Body of pancreas (tissue), 4 donors: Measurements from ENCODE around the gene LRAT. TPM values are rescaled to one million over a fixed set of nuclear protein-coding genes. Genes with fewer than 3 reads are reported as not detected.

Source experiments
- ATAC-seq: fragments of 150-250 bp; one replicate; pipeline ENCODE4 v1.9.1; 2016
- DNase-seq, 4 donors: peaks; one replicate each; pipeline ENCODE4 v3.0.0-alpha.2; 2019
- H3K27ac ChIP-seq, 4 donors: fragments of 200-600 bp; sonication (generic); 1 replicate in 3 of 4; 2 replicates in 1 of 4; pipeline versions ENCODE4 v1.5.1 to v1.6.1; 2016 to 2019; ENCODE audit warnings: mild to moderate bottlenecking in 1 of 4, mixed read lengths in 1 of 4, moderate library complexity in 1 of 4
- H3K27me3 ChIP-seq, 2 donors: fragments of 200-600 bp; sonication (generic); one replicate each; pipeline ENCODE4 v1.6.0; 2016; ENCODE audit warnings: mild to moderate bottlenecking in 1 of 2
- H3K36me3 ChIP-seq, 2 donors: fragments of 200-600 bp; sonication (generic); replicated peaks in 1 of 2; 2 replicates each; pipeline ENCODE4 v1.5.1; 2016; ENCODE audit warnings: low read depth in 2 of 2; ENCODE audit not compliant: insufficient read depth in 1 of 2
- H3K4me1 ChIP-seq: fragments of 200-600 bp; sonication (generic); one replicate; pipeline ENCODE4 v1.6.0; 2016
- H3K4me3 ChIP-seq, 2 donors: fragments of 200-600 bp; sonication (generic); 1 replicate in 1 of 2; 2 replicates in 1 of 2; pipeline ENCODE4 v1.5.1; 2016 to 2019
- H3K9me3 ChIP-seq, 3 donors: fragments of 200-600 bp; sonication (generic); 1 replicate in 2 of 3; 2 replicates in 1 of 3; pipeline ENCODE4 v1.5.1; 2016
- POLR2A ChIP-seq, 3 donors: fragments of 450-650 bp; IDR thresholded peaks; one replicate each; pipeline ENCODE4 v1.6.1; 2016; ENCODE audit warnings: antibody characterized with exemption in 3 of 3, mild to moderate bottlenecking in 2 of 3
- WGBS, 2 donors: methylation state at CpG; one replicate each; pipeline ENCODE4 v1.1.5; 2017; 5-methylcytosine and 5-hydroxymethylcytosine counted together
- intact Hi-C: fragments of 100-400 bp; cut with DNase I; formaldehyde crosslinking; loops from one replicate; pipeline ENCODE4 v1.15.1; 2023
- total RNA-seq, 2 donors: library from RNA; depleted of rRNA; stranded (reverse); fragments of >200 nt; gene quantifications; one replicate each; pipeline ENCODE4 v1.1.0, GENCODE V29; 2016
- TF ChIP-seq, protein P1 (sequence below), 7 experiments: fragments of 450-650 bp in 4 of 7; fragments of 200-600 bp in 3 of 7; sonication (generic) in 3 of 7; IDR thresholded peaks; one replicate each; pipeline ENCODE4 v1.5.1; 2016 to 2019; ENCODE audit warnings: antibody characterized with exemption in 7 of 7

LRAT gene
- total RNA-seq, 2 donors from 2014 or later: 0.78 TPM; not detected in 1

DNA sequence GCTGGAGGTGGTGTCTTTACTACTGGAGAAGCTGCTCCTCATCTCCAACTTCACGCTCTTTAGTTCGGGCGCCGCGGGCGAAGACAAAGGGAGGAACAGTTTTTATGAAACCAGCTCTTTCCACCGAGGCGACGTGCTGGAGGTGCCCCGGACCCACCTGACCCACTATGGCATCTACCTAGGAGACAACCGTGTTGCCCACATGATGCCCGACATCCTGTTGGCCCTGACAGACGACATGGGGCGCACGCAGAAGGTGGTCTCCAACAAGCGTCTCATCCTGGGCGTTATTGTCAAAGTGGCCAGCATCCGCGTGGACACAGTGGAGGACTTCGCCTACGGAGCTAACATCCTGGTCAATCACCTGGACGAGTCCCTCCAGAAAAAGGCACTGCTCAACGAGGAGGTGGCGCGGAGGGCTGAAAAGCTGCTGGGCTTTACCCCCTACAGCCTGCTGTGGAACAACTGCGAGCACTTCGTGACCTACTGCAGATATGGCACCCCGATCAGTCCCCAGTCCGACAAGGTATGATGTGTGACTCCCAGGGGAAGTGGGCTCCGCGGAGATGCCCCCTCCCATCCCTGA lies 634 bp downstream of the LRAT start:
- TF ChIP-seq, protein P1, sequence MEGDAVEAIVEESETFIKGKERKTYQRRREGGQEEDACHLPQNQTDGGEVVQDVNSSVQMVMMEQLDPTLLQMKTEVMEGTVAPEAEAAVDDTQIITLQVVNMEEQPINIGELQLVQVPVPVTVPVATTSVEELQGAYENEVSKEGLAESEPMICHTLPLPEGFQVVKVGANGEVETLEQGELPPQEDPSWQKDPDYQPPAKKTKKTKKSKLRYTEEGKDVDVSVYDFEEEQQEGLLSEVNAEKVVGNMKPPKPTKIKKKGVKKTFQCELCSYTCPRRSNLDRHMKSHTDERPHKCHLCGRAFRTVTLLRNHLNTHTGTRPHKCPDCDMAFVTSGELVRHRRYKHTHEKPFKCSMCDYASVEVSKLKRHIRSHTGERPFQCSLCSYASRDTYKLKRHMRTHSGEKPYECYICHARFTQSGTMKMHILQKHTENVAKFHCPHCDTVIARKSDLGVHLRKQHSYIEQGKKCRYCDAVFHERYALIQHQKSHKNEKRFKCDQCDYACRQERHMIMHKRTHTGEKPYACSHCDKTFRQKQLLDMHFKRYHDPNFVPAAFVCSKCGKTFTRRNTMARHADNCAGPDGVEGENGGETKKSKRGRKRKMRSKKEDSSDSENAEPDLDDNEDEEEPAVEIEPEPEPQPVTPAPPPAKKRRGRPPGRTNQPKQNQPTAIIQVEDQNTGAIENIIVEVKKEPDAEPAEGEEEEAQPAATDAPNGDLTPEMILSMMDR (IDR thresholded peaks at IDR 0.05): no peak
- TF ChIP-seq POLR2A (IDR thresholded peaks at IDR 0.05): no peak
- no peak for ATAC-seq
- intact Hi-C loops: no loop called here
- WGBS, 2 donors: 1 to 4% methylated on average over 16 to 31 of the region's 31 CpGs
- Histone ChIP-seq H3K36me3 (no peaks in the 10 kb centered on the region), H3K4me1 (peaks cover 31% of the 10 kb centered on the region), H3K4me3 (peak overlapping the region; percentile 25 to 50), H3K9me3 (no peaks in the 10 kb centered on the region), H3K27me3 (peaks cover 0 to 3% of the 10 kb centered on the region in 2 donors), H3K27ac (peak overlapping the region; percentile 34 to 75 (median 48))
- peak in 2 of 4 donors; percentile 13 to 18 for DNase-seq

DNA sequence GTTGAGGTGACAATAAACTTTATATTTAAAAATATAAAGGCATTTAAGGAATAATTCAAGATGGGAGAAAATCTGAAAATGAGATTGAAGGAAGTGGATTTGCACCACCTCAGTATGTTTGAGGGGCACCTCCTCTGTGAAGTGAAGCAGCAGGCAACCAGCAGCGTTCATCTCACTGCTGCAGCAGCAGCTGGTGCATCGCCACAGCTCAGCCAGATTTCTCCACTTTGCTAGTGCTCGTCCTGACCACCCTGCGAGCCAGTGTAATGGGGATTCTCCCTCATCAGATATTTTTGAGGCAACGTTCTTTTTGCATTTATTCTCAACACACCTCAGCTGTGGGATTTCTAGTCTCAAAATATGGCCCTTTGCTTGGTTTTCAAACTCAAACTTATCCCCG lies 13.9 kb downstream of the LRAT start:
- DNase-seq (no peak), ATAC-seq (no peak)
- no peak overlapping the region for H3K27ac ChIP-seq
- no peaks in the 10 kb centered on the region for H3K9me3 ChIP-seq
- no peaks in the 10 kb centered on the region for H3K4me1 ChIP-seq
- no peaks in the 10 kb centered on the region for H3K27me3 ChIP-seq
- 66 to 67% methylated on average over 6 of the region's 6 CpGs for WGBS, 2 donors
- no peak for TF ChIP-seq POLR2A (IDR thresholded peaks at IDR 0.05)
- TF ChIP-seq, protein P1 (IDR thresholded peaks at IDR 0.05): no peak
- no peak overlapping the region for H3K4me3 ChIP-seq
- H3K36me3 ChIP-seq: no peaks in the 10 kb centered on the region
- intact Hi-C loops: no loop called here

DNA sequence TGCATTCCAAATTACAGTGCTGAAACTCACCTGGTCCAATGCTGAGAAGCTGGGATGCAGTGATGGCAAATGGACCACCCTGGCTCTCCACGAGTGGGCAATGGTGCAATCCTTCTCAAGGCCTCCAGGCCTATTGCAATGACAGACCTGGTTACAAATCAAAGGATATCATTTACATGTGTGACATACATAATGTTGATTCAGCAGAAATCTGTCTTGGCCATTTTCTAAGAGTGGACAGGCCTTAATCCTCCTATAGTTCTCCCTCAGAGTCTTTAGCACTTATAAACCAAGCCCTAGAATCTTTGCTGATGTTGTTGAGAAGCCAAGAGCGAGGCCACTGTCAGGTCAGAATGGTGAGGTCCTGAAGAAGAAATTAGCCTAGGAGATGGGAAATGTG lies 17.1 kb downstream of the LRAT start:
- Histone ChIP-seq H3K4me1 (no peaks in the 10 kb centered on the region), H3K9me3 (no peaks in the 10 kb centered on the region), H3K36me3 (no peaks in the 10 kb centered on the region), H3K27ac (no peak overlapping the region), H3K4me3 (no peak overlapping the region), H3K27me3 (no peaks in the 10 kb centered on the region)
- TF ChIP-seq, protein P1 (IDR thresholded peaks at IDR 0.05): no peak
- no peak for TF ChIP-seq POLR2A (IDR thresholded peaks at IDR 0.05)
- 74 to 82% methylated on average over 2 of the region's 2 CpGs for WGBS, 2 donors
- intact Hi-C loops: no loop called here
- no peak for ATAC-seq
- DNase-seq: no peak

- Histone ChIP-seq H3K4me1 (no peaks in the 10 kb centered on the region), H3K4me3 (no peak overlapping the region), H3K36me3 (no peaks in the 10 kb centered on the region), H3K27ac (no peak overlapping the region), H3K9me3 (no peaks in the 10 kb centered on the region), H3K27me3 (peaks cover 0 to 10% of the 10 kb centered on the region in 2 donors)
- intact Hi-C loops: loop anchor here (10.0 kb wide), 1 partner anchor 223 kb away; the partner anchor contains the start of gene PLRG1
- no peak for DNase-seq
- no peak for ATAC-seq
- 84 to 88% methylated on average over 1 of the region's 1 CpG for WGBS, 2 donors
- TF ChIP-seq, protein P1 (IDR thresholded peaks at IDR 0.05): no peak
- TF ChIP-seq POLR2A (IDR thresholded peaks at IDR 0.05): no peak
Observed at GRCh38 chr4:154778264-154778663, 34.5 kb downstream of the LRAT start.
